Uterus (tissue), 2 donors: ENCODE measurements around the gene ETV7.

Experiments
- POLR2A ChIP-seq, 2 donors: fragments of 450-650 bp; IDR thresholded peaks; one replicate each; pipeline ENCODE4 v1.6.1; 2016; ENCODE audit warnings: antibody characterized with exemption in 2 of 2, mild to moderate bottlenecking in 1 of 2, moderate library complexity in 1 of 2
- TF ChIP-seq, protein P1 (sequence below), 4 experiments: fragments of 200-600 bp in 2 of 4; fragments of 450-650 bp in 2 of 4; sonication (generic) in 2 of 4; IDR thresholded peaks; one replicate each; pipeline ENCODE4 v1.5.1; 2016 to 2019; ENCODE audit warnings: antibody characterized with exemption in 4 of 4, mild to moderate bottlenecking in 2 of 4, moderate library complexity in 1 of 4

DNA sequence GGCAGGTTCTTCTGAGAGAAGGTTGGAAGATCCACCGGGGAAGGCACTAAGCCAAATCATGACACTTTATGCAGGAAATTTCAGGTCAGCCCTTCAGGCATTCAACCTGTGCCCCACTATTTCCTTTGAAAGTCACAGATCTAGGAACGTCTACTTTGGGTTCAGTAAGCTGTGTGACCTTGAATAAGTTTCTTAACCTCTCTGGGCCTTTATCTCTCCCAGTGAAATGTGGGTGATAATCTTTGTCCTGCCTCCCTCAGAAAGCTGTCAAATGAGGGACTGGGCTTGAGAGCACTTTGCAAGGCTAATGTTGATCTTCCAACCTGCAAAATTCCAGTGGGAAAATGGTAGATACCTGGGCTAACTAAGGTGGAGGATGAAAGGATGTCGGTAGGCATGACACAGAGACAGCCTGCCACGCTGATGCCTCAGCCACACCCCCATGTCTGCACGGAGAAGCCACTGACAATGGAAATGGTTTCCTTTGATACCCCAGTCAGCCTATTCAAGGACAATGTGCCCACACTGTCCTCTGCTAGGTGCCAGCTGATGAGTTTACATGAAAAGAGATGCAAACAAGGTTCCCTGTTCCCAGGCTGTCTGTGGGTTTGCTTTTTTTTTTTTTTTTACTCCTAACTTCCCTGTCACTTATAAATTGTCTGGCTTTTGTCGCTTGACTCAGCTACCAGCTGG is 60.1 kb downstream of the ETV7 start:
- TF ChIP-seq, protein P1, sequence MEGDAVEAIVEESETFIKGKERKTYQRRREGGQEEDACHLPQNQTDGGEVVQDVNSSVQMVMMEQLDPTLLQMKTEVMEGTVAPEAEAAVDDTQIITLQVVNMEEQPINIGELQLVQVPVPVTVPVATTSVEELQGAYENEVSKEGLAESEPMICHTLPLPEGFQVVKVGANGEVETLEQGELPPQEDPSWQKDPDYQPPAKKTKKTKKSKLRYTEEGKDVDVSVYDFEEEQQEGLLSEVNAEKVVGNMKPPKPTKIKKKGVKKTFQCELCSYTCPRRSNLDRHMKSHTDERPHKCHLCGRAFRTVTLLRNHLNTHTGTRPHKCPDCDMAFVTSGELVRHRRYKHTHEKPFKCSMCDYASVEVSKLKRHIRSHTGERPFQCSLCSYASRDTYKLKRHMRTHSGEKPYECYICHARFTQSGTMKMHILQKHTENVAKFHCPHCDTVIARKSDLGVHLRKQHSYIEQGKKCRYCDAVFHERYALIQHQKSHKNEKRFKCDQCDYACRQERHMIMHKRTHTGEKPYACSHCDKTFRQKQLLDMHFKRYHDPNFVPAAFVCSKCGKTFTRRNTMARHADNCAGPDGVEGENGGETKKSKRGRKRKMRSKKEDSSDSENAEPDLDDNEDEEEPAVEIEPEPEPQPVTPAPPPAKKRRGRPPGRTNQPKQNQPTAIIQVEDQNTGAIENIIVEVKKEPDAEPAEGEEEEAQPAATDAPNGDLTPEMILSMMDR (IDR thresholded peaks at IDR 0.05): no peak
- TF ChIP-seq POLR2A (IDR thresholded peaks at IDR 0.05): no peak
